Tibial nerve (tissue), 4 donors: ENCODE results near the gene NAXD.

Experiments used
- CTCF ChIP-seq, 5 experiments: fragments of 200-600 bp in 3 of 5; fragments of 450-650 bp in 2 of 5; sonication (generic) in 3 of 5; IDR thresholded peaks; one replicate each; pipeline ENCODE4 v1.5.1; 2016 to 2019; ENCODE audit warnings: antibody characterized with exemption in 5 of 5, mild to moderate bottlenecking in 3 of 5, moderate library complexity in 2 of 5
- EP300 ChIP-seq, 2 donors: sonication (generic); formaldehyde crosslinking; IDR thresholded peaks; one replicate each; pipeline ENCODE4 v1.6.1; 2017; ENCODE audit warnings: antibody characterized with exemption in 2 of 2, mild to moderate bottlenecking in 1 of 2

- TF ChIP-seq EP300 (IDR thresholded peaks at IDR 0.05) (no peak), CTCF (IDR thresholded peaks at IDR 0.05) (no peak)
Observed at GRCh38 chr13:110681868-110682550, 66.7 kb downstream of the NAXD start.
